Inflammatory macrophage treated with lipopolysaccharide for 4 hours (primary cell): ENCODE results near the gene TRIP10.
"Not testable (repeated sequence)": the region's sequence is repeated elsewhere in the genome, so short reads cannot be mapped to it uniquely, and the experiment has no call there.

Source experiments
- DNase-seq: peaks from one replicate; pipeline ENCODE4 v3.0.0-alpha.2; 2020

Gene TRIP10

DNA sequence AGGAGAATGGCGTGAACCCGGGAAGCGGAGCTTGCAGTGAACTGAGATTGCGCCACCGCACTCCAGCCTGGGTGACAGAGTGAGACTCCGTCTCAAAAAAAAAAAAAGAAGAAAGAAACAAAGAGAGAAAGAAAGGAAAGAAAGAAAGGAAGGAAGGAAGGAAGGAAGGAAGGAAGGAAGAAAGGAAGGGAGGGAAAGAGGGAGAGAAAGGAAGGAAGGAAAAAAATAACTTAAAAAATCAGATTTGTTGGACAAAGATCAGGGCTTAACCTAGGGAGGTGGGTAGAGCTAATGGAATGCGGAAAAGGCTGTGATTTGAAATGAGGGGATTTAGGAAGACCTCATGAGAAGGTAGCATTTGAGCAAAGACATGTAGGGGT lies 32.2 kb downstream of the TRIP10 start:
- not testable (repeated sequence) for DNase-seq

- peak; percentile 92 for DNase-seq
Measured at GRCh38 chr19:6772028-6772865, 32.8 kb downstream of the TRIP10 start, which contains the start of gene VAV1. TSS of gene VAV1 (plus strand) at chr19:6772708. CDS start at chr19:6772808, 100 bp downstream.

DNA sequence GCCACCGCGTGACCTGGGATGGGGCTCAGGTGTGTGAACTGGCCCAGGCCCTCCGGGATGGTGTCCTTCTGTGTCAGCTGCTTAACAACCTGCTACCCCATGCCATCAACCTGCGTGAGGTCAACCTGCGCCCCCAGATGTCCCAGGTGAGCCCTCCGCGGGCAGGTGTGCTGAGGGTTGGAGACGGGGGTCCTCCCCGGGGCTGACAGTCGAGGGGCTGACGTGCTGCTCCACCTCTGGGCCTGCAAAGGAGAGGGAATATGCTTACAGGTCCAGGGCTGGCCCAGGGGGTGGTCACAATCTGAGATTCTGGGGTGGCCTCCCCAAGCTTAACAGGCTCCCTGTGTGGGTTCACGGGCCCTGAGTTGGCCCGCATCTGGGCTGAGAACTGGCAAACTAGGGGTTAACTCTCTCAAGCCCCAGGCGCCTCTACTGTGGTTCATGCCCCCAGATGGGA lies 33.4 kb downstream of the TRIP10 start:
- no peak for DNase-seq

GRCh38 chr19:6773323-6773931 lies 33.9 kb downstream of the TRIP10 start:
- peak; percentile 76 for DNase-seq

GRCh38 chr19:6774821-6775707 lies 35.6 kb downstream of the TRIP10 start:
- peak; percentile 85 for DNase-seq

GRCh38 chr19:6776045-6776444 lies 36.6 kb downstream of the TRIP10 start:
- not testable (repeated sequence) for DNase-seq

GRCh38 chr19:6776999-6777398 lies 37.5 kb downstream of the TRIP10 start:
- no peak for DNase-seq

DNA sequence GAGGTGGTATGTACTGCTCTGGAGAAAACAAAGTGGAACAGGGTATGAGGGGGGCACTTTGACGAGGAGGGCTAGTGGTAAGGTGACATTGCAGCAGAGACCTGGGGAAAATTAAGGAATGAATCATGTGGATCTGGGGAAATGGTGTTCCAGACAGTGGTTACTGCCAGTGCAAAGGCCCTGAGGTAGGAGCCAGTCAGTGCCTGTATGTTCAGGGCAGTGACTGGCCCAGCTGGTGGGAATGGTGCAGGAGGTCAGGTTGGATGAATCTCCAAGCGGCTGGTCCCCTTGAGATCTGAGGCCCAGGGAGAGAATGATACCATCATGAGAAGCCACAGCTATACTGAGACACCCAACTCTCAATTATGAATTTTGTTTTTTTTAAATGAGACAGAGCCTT lies 38.0 kb downstream of the TRIP10 start:
- no peak for DNase-seq

DNA sequence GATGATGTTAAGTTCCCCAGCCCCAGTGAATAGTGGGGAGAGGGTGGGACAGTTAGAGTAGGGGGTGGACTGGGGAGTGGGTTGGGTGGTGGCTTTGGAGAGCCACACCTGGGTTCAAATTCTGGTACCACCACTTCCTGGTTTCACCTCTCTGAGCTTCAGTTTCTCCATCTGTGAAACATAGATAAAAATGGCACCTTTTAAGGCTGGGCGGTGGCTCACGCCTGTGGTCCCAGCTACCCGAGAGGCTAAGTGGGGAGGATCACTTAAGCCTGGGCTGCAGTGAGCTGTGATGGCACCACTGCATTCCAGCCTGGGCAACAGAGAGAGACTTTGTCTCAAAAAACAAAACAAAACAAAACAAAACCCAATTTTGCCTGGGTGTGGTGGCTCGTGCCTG lies 38.9 kb downstream of the TRIP10 start:
- DNase-seq: no peak

GRCh38 chr19:6779206-6779605 lies 39.7 kb downstream of the TRIP10 start:
- no peak for DNase-seq

GRCh38 chr19:6787393-6787792 lies 47.9 kb downstream of the TRIP10 start:
- DNase-seq: no peak

DNA sequence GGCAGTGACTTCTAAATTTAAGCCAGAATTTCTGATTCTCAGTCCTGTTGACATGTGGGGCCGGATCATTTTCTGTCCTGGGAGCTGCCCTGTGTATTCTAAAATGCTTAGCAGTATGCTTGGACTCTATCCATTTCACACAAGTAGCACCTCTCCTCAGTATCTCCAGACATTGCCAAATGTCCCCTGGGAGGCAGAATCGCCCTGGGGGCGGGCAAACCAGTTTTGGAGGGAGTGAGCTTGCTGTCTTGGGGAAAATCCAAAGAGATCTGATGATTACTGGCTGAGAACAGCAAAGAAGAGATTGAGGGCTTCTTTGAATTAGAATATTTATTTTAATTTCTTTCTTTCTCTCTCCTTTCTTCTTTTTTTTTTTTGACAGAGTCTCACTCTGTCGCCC lies 49.4 kb downstream of the TRIP10 start:
- DNase-seq: no peak

- no peak for DNase-seq
Measured at GRCh38 chr19:6790194-6791128, 51.0 kb downstream of the TRIP10 start.

- no peak for DNase-seq
Measured at GRCh38 chr19:6791237-6791636, 51.8 kb downstream of the TRIP10 start.

- DNase-seq: no peak
Measured at GRCh38 chr19:6793411-6793810, 53.9 kb downstream of the TRIP10 start.

- DNase-seq: no peak
Measured at GRCh38 chr19:6793973-6794372, 54.5 kb downstream of the TRIP10 start.

- DNase-seq: peak; percentile 85
Measured at GRCh38 chr19:6794686-6795431, 55.4 kb downstream of the TRIP10 start.

- DNase-seq: no peak
Measured at GRCh38 chr19:6796278-6796677, 56.8 kb downstream of the TRIP10 start.

DNA sequence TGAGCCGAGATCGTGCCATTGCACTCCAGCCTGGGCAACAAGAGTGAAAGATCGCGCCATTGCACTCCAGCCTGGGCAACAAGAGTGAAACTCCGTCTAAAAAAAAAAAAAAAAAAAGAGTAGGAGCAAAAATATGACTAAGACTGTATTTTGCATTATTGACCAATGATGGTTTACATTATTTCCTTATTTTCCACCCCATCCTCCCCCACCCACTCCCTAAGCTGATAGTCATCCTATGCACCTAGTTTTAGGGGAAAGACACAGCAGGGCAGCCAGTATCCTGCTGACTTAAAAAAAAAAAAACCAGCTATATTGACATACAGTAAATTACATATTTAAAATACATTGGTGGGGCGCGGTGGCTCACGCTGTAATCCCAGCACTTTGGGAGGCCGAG lies 58.2 kb downstream of the TRIP10 start:
- DNase-seq: peak; percentile 97

DNA sequence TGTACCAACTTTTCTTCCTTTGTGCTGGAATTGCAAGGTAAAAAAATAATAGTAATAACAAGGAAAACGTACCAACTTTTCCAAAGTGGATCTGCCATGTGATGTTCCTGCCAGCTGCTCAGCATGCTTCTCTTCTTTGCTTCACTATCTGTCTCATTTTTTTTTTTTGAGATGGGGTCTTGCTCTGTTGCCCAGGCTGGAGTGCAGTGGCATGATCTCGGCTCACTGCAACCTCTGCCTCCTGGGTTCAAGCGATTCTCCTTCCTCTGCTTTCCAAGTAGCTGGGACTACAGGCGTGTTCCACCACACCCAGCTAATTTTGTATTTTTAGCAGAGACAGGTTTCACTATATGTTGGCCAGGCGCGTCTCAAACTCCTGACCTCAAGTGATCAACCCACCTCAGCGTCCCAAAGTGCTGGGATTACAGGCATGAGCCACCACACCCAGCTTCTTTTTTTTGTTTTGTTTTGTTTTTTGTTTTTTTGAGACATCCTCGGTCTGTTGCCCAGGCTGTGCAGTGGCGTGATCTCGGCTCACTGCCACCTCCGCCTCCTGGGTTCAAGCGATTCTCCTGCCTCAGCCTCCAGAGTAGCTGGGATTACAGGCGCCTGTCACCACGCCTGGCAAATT lies 60.8 kb downstream of the TRIP10 start:
- DNase-seq: peak; percentile 15

DNA sequence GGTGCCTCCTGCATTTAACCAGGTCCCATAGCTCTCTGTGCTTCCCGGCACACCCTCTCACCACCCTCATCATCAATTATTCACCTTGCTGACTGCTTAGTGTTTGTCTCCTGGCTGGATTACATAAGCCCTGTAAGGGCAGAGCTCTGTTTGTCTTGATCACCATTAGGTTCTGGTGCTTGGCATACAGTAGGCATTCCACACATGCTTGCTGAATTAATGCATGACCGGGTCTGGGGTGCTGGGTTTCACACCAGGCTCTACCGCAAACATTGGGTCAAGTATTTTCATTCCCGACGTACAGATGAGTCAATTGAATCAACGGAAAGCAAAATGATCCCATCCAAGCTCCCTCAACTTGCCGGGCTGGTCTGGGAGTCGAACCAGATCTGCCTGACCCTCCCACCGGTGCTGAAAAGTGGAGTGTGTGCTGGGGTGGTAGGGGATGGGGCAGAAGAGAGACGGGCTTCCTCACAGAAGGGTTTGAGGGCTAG lies 61.6 kb downstream of the TRIP10 start:
- DNase-seq: peak; percentile 39
